Skin of body (tissue), 2 donors: ENCODE results near the gene SAMHD1. TPM values are rescaled to one million over a fixed set of nuclear protein-coding genes. Genes with fewer than 3 reads are reported as not detected.
"Not testable (repeated sequence)": the region's sequence is repeated elsewhere in the genome, so short reads cannot be mapped to it uniquely, and the experiment has no call there.

Experiments
- DNase-seq: peaks from one replicate; lab custom pipeline; 2025; lab: John Stamatoyannopoulos, UW
- total RNA-seq: library from RNA; depleted of rRNA; stranded (reverse); fragments of >200 nt; gene quantifications from one replicate; pipeline ENCODE4 v1.2.3, GENCODE V29; 2014

Gene SAMHD1
- total RNA-seq: 48.8 TPM

- peak; percentile 90 for DNase-seq
Measured at GRCh38 chr20:36951198-36951978, at the start of gene SAMHD1. Gene SAMHD1, minus strand, starts transcription at chr20:36951708. Its CDS starts 65 bp downstream, at chr20:36951643.

GRCh38 chr20:37000171-37000570 is 48.7 kb upstream of the SAMHD1 start:
- not testable (repeated sequence) for DNase-seq

GRCh38 chr20:36998652-36999051 is 47.1 kb upstream of the SAMHD1 start:
- DNase-seq: no peak

GRCh38 chr20:36997121-36997520 is 45.6 kb upstream of the SAMHD1 start:
- DNase-seq: no peak

DNA sequence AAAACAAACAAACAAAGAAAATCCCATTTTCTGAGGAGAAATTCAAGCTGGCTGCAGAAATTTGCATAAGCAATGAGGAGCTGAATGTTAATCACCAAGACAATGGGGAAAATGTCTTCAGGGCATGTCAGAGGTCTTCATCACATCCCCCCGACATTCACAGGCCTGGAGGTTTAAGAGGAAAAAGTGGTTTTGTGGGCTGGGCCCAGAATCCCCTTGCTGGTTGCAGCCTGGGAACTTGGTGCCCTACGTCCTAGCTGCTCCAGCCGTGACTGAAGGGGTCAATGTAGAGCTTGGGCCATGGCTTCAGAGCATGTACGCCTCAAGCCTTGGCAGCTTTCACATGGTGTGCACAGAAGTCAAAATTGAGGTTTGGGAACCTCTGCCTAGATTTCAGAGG is 42.7 kb upstream of the SAMHD1 start:
- DNase-seq: not testable (repeated sequence)

DNA sequence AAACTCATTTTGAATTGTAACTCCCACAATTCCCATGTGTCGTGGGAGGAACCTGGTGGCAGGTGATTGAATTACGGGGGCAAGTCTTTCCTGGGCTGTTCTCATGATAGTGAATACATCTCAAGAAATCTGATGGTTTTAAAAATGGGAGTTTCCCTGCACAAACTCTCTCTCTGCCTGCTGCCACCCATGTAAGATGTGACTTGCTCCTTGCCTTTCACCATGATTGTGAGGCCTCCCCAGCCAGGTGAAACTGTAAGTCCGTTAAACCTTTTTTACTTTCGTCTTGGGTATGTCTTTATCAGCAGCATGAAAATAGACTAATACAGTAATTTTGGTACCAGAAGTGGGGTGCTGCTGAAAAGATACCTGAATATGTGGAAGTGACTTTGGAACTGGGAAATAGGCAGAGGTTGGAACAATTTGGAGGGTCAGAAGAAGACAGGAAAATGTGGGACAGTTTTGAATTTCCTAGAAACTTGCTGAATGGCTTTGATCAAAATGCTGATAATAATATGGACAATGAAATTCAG is 41.4 kb upstream of the SAMHD1 start:
- DNase-seq: no peak

- DNase-seq: no peak
Measured at GRCh38 chr20:36991703-36992102, 40.2 kb upstream of the SAMHD1 start.

DNA sequence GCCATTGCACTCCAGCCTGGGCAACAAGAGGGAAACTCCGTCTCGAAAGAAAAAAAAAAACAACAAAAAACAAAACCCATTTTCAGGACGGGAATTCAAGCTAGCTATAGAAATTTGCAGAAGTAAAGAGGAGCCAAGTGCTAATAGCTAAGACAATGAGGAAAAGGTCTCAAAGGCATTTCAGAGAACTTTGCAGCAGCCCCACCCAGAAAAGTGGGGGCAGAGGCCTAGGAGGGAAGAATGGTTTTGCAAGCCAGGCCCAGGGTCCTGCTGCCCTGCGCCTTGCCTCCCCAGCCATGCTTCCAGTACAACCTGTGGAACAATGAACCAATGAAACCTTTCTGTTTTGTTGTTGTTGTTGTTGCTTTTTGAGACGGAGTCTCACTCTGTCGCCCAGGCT is 38.3 kb upstream of the SAMHD1 start:
- DNase-seq: no peak

- DNase-seq: no peak
Measured at GRCh38 chr20:36988494-36988966, 37.0 kb upstream of the SAMHD1 start.

- no peak for DNase-seq
Measured at GRCh38 chr20:36984257-36984638, 32.7 kb upstream of the SAMHD1 start.

DNA sequence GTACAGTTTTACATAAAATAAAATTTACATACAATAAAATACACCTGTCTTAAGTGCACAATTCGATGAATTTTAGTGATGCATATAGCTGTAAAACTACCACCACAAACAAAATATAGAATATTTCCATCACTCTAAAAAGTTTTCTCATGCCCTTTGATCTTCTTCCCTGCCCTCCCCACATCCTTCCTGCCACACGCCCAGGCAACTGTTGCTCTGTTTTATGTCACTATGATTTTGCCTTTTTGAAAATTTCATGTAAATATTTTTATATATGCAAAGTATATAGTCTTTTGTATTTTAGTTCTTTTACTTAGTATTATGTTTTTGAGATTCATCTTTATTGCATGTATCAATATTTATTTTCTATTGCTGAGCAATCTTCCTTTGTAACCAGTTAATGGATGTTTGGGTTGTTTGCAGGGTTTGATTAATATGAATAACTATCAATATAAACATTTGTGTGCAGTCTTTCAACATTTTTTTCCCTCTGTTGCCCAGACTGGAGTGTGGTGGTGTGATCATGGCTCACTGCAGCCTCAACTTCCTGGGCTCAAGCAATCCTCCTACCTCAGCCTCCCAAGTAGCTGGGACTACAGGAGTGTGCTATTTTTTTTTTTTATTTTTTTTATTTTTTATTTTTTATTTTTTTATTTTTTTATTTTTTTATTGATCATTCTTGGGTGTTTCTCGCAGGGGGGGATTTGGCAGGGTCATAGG is 23.8 kb upstream of the SAMHD1 start:
- no peak for DNase-seq

GRCh38 chr20:36974660-36975059 is 23.2 kb upstream of the SAMHD1 start:
- no peak for DNase-seq

DNA sequence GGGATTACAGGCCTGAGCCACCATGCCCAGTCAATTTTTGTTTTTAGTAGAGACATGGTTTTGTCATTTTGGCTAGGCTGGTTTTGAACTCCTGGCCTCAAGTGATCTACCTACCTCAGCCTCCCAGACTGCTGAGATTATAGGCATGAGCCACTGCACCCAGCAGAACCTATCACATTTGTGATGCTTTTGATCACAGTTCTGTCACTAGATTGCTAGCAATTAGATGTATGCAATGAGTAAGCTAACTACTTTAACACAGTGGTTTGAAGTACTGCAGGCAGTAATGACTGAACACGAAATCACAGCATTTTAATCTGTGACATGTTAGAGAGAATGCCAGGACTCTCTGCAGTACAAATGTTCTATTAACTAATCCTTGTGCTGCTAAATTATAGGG is 19.6 kb upstream of the SAMHD1 start:
- DNase-seq: no peak

- no peak for DNase-seq
Measured at GRCh38 chr20:36969478-36970186, 18.1 kb upstream of the SAMHD1 start.

DNA sequence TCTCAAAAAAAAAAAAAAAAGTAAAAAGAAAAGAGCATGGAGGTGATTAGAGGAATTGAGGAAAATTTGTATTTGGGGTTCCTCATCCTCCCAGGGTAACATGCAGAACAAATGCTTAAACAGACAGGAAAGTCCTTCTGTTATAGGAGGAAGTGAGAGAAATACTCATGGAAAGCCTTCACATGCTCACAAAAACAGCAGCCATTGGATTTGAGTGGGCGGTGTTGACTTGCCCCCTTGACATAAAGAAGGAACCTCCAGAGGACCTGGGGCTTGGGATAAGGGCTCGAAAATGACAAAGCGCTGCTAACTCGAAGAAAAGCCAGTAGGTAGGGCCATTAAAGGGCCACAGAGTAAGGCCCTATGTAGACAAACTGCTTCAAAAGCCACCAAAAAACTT is 17.5 kb upstream of the SAMHD1 start:
- no peak for DNase-seq

GRCh38 chr20:36967636-36968035 is 16.1 kb upstream of the SAMHD1 start:
- no peak for DNase-seq

DNA sequence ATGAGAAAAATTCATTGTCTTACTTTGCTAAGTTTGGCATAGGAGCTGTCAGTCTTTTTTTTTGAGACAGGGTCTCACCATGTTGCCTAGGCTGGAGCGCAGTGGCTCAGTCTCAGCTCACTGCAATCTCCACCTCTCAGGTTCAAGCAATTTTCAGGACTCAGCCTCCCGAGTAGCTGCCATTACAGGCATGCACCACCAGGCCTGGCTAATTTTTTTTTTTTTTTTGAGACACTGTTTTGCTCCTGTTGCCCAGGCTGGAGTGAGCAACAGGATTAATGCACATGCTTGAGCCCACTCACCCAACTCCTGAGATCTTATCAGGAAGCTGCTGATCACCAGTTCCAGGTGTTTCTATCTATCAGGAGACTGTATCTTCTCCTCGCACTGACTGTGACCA is 15.5 kb upstream of the SAMHD1 start:
- not testable (repeated sequence) for DNase-seq

- not testable (repeated sequence) for DNase-seq
Measured at GRCh38 chr20:36962354-36962941, 10.9 kb upstream of the SAMHD1 start.

DNA sequence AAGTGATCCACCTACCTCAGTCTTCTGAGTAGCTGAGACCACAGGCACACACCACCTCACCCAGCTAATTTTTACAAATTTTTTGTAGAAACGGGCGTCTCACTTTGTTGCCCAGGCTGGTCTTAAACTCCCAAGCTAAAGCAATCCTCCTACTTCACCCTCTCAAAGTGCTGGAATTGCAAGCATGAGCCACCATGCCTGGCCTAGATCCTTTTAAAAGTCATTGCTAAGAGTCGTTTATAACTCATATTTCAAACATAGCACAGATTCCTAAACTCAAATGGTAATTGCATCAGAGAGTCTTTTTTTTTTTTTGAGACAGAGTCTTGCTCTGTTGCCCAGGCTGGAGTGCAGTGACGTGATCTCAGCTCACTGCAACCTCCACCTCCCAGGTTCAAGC is 7.7 kb upstream of the SAMHD1 start:
- DNase-seq: no peak

- DNase-seq: no peak
Measured at GRCh38 chr20:36957875-36958667, 6.6 kb upstream of the SAMHD1 start.

DNA sequence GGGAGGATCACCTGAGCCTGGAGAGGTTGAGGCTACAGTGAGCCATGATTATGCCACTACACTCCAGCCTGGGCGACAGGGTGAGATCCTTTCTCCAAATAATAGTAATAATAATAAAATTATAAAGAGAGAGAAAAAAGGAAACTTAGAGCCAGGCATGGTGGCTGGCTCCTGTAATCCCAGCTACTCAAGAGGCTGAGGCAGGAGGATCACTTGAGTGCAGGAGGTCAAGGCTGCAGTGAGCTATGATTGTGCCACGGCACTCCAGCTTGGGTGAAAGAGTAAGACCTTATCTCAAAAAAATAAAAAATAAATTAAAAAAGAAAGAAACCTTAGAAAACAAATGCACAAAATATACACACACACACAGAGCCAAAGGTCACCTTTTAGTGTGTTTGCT is 5.2 kb upstream of the SAMHD1 start:
- DNase-seq: no peak
